PFSK-1 (cell line): ENCODE measurements around the gene SCAF1.

Experiments used
- FOXP2 ChIP-seq: optimal IDR thresholded peaks from 2 replicates; pipeline ENCODE3; 2011; ENCODE audit warnings: borderline replicate concordance, control low read depth, inconsistent platforms; ENCODE audit not compliant: insufficient read depth; ENCODE audit errors: extremely low read length, extremely low read depth
- POLR2AphosphoS5 ChIP-seq: IDR thresholded peaks from 2 replicates; pipeline ENCODE4 v1.6.1; 2012; ENCODE audit warnings: low read depth, mild to moderate bottlenecking, control low read depth, low read length, moderate library complexity
- SIN3A ChIP-seq: IDR thresholded peaks from 2 replicates; pipeline ENCODE4 v1.6.1; 2012; ENCODE audit warnings: mild to moderate bottlenecking, low read length, moderate library complexity, borderline replicate concordance; ENCODE audit not compliant: insufficient read depth
- TAF1 ChIP-seq: IDR thresholded peaks from 2 replicates; pipeline ENCODE4 v1.6.1; 2012; ENCODE audit warnings: low read length, control low read depth, borderline replicate concordance; ENCODE audit not compliant: insufficient read depth
- TF ChIP-seq, protein P1 (sequence below), 2 experiments: IDR thresholded peaks; 2 replicates each; pipeline versions ENCODE4 v1.6.1 to v1.8.0; 2011 to 2012; ENCODE audit warnings: low read depth in 2 of 2, low read length in 2 of 2, control low read depth in 1 of 2, inconsistent platforms in 1 of 2, mild to moderate bottlenecking in 1 of 2, moderate library complexity in 1 of 2; ENCODE audit not compliant: insufficient read depth in 1 of 2

Gene SCAF1

GRCh38 chr19:49700563-49700962 lies 58.6 kb downstream of the SCAF1 start:
- TF ChIP-seq, protein P1, sequence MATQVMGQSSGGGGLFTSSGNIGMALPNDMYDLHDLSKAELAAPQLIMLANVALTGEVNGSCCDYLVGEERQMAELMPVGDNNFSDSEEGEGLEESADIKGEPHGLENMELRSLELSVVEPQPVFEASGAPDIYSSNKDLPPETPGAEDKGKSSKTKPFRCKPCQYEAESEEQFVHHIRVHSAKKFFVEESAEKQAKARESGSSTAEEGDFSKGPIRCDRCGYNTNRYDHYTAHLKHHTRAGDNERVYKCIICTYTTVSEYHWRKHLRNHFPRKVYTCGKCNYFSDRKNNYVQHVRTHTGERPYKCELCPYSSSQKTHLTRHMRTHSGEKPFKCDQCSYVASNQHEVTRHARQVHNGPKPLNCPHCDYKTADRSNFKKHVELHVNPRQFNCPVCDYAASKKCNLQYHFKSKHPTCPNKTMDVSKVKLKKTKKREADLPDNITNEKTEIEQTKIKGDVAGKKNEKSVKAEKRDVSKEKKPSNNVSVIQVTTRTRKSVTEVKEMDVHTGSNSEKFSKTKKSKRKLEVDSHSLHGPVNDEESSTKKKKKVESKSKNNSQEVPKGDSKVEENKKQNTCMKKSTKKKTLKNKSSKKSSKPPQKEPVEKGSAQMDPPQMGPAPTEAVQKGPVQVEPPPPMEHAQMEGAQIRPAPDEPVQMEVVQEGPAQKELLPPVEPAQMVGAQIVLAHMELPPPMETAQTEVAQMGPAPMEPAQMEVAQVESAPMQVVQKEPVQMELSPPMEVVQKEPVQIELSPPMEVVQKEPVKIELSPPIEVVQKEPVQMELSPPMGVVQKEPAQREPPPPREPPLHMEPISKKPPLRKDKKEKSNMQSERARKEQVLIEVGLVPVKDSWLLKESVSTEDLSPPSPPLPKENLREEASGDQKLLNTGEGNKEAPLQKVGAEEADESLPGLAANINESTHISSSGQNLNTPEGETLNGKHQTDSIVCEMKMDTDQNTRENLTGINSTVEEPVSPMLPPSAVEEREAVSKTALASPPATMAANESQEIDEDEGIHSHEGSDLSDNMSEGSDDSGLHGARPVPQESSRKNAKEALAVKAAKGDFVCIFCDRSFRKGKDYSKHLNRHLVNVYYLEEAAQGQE (IDR thresholded peaks at IDR 0.05; ENCODE audit: insufficient read depth in 1 of 2, low read depth in 2 of 2, low read length in 2 of 2): no peak
- TF ChIP-seq POLR2AphosphoS5 (no peak), SIN3A (no peak), TAF1 (no peak), FOXP2 (no peak)

- TF ChIP-seq, protein P1 (IDR thresholded peaks at IDR 0.05; ENCODE audit: insufficient read depth in 1 of 2, low read depth in 2 of 2, low read length in 2 of 2): no peak
- TF ChIP-seq POLR2AphosphoS5: no peak
- no peak for TF ChIP-seq FOXP2
- no peak for TF ChIP-seq SIN3A
- no peak for TF ChIP-seq TAF1
These were observed 59.3 kb downstream of the SCAF1 start for GRCh38 chr19:49701271-49701786.

DNA sequence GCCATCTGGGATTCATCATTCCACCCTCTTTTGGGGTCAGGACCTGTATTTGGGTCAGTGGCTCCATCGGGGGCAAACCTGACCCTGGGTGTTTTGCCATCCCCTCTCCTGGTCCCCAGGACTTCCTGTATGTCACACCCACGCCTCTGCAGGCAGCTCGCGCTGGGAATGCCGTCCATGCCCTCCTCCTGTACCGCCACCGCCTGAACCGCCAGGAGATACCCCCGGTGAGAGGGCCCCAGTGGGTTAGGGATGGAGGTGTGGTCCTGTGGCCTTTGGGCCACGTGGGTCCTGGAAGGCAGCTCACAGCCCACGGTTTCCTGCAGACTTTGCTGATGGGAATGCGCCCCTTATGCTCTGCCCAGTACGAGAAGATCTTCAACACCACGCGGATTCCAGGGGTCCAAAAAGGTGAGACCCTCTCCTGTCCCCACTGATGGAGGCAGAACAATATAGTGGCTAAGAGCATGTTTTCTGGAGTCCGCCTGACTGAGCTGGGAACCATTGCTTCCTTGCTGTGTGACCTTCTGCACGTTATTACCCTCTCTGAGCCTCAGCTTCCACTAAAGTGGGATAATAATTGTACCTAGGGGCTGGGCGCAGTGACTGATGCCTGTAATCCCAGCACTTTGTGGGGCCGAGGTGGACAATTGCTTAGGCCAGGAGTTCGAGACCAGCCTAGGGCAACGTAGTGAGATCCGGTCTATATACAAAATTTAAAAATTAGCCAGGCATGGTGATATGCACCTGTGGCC lies 63.1 kb downstream of the SCAF1 start:
- no peak for TF ChIP-seq TAF1
- no peak for TF ChIP-seq SIN3A
- TF ChIP-seq FOXP2: no peak
- TF ChIP-seq, protein P1 (IDR thresholded peaks at IDR 0.05; ENCODE audit: insufficient read depth in 1 of 2, low read depth in 2 of 2, low read length in 2 of 2): no peak
- no peak for TF ChIP-seq POLR2AphosphoS5

DNA sequence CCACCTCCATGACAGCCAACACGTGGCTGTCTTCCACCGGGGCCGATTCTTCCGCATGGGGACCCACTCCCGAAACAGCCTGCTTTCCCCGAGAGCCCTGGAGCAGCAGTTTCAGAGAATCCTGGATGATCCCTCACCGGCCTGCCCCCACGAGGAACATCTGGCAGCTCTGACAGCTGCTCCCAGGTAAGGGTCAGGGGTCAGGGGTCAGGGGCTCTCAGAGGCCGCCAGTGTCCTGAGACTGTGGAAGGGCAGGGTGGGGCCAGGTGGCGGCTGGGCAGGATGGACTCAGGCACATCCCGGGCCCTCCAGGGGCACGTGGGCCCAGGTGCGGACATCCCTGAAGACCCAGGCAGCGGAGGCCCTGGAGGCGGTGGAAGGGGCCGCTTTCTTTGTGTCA lies 63.9 kb downstream of the SCAF1 start:
- TF ChIP-seq POLR2AphosphoS5 (no peak), FOXP2 (no peak), SIN3A (no peak), TAF1 (no peak)
- TF ChIP-seq, protein P1 (IDR thresholded peaks at IDR 0.05; ENCODE audit: insufficient read depth in 1 of 2, low read depth in 2 of 2, low read length in 2 of 2): no peak
